ENCODE data around the gene MYL5. TPM values are rescaled to one million over a fixed set of nuclear protein-coding genes. Genes with fewer than 3 reads are reported as not detected.

MYL5 gene
- total RNA-seq, 1 experiment from 2014 or later: 29.8 TPM

DNA sequence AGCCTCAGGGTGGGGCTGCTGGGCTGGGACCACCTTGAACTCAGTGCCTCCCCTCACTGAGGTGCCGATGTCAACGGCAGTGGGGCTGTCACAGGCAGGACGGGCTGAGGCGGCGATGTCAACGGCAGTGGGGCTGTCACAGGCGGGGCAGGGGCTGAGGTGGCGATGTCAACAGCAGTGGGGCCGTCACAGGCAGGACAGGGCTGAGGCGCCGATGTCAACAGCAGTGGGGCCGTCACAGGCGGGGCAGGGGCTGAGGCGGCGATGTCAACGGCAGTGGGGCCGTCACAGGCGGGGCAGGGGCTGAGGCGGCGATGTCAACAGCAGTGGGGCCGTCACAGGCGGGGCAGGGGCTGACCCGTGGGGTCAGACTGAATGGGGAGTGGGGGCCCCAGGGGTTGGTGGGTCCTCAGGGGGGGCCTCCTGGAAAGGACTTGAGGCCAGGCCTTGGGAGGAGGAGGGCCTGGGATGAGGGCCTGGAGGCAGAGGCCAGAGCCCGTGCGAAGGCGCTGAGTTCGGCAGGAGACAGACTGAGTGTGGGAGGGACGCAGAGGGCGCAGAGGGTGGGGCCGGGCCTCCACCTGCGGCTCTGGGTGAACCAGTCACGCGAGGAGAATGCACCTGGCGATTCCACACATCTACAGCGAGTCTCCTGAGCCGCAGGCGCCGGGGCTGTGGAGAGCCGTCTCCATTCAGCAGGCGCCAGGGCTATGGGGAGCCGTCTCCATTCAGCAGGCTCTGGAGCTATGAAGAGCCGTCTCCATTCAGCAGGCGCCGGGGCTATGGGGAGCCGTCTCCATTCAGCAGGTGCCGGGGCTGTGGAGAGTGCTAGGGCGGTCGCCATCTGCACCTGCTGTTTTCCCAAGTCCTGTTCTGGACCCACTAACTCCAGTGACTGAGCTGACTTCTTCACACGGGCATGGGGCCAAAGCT, 23.1 kb upstream of the MYL5 start:
- CTCF ChIA-PET: no interaction called here
- POLR2A ChIA-PET (ENCODE audit: unreplicated experiment): no interaction called here
- Histone ChIP-seq H4K20me1 (ENCODE audit: insufficient read depth) (no peaks in the 10 kb centered on the region), H3K9me2 (ENCODE audit: insufficient read depth) (no peaks in the 10 kb centered on the region), H3K27ac (no peak overlapping the region), H3K79me2 (ENCODE audit: low read depth) (no peaks in the 10 kb centered on the region), H3F3A (ENCODE audit: insufficient read depth, low read depth) (no peaks in the 10 kb centered on the region), H2AFZ (no peak overlapping the region), H3K27me3 (ENCODE audit: insufficient read depth, low read depth) (peaks cover 76% of the 10 kb centered on the region), H3K9me3 (ENCODE audit: insufficient read depth, low read depth) (no peaks in the 10 kb centered on the region), H3K4me2 (no peak overlapping the region), H3K4me3 (no peak overlapping the region), H3K36me3 (ENCODE audit: low read depth) (no peaks in the 10 kb centered on the region), H3K4me1 (replicated peaks; ENCODE audit: insufficient read depth) (no peaks in the 10 kb centered on the region)
- intact Hi-C loops (cut with micrococcal nuclease; ENCODE audit: unreplicated experiment): no loop called here
- DNase-seq: no peak
- no TSS peak for BruUV-seq (replicated peaks)
- TF ChIP-seq, protein P1, sequence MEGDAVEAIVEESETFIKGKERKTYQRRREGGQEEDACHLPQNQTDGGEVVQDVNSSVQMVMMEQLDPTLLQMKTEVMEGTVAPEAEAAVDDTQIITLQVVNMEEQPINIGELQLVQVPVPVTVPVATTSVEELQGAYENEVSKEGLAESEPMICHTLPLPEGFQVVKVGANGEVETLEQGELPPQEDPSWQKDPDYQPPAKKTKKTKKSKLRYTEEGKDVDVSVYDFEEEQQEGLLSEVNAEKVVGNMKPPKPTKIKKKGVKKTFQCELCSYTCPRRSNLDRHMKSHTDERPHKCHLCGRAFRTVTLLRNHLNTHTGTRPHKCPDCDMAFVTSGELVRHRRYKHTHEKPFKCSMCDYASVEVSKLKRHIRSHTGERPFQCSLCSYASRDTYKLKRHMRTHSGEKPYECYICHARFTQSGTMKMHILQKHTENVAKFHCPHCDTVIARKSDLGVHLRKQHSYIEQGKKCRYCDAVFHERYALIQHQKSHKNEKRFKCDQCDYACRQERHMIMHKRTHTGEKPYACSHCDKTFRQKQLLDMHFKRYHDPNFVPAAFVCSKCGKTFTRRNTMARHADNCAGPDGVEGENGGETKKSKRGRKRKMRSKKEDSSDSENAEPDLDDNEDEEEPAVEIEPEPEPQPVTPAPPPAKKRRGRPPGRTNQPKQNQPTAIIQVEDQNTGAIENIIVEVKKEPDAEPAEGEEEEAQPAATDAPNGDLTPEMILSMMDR (conservative IDR thresholded peaks at IDR 0.05): no peak
- TF ChIP-seq EZH2 (IDR thresholded peaks at IDR 0.05; ENCODE audit: low read depth): no peak

DNA sequence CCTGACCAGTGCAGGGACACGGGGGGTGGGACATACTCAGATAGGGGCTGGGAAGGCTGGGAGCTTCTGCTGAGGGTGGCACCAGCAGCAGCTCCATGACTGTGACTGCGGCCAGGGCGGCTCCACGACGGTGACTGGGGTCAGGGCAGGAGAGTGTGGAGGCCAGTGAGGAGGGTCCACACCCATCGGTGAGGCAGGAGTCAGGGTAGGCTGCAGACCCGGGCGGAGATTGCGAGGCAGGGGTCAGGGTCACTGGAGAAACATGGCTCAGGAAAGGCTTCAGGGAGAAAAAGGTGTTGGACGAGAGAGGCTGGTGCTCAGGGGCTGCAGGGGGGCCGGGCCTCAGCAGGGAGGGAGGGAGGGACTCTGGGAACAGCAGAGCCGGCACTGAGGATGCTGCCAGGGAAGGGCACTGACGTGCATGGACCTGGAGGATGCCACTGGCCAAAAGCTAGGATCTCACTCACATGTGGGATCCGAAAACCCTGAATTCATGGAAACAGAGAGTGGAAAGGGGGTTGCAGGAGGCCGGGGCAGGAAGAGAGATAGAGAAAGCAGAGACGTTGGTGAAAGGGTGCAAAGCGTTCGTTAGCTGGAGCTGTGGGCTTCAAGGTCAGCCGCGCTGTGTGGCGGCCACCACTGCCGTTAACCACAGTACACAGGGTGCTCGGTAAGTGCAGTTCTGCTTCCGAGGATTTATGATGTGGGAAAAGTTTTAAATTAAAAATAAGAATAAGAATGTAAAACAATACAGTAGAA, 22.3 kb upstream of the MYL5 start:
- BruUV-seq (replicated peaks): no TSS peak
- TF ChIP-seq, protein P1 (conservative IDR thresholded peaks at IDR 0.05): no peak
- TF ChIP-seq EZH2 (IDR thresholded peaks at IDR 0.05; ENCODE audit: low read depth): no peak
- POLR2A ChIA-PET (ENCODE audit: unreplicated experiment): no interaction called here
- CTCF ChIA-PET: no interaction called here
- no peak overlapping the region for H3K27ac ChIP-seq
- no peak overlapping the region for H3K4me2 ChIP-seq
- no peaks in the 10 kb centered on the region for H4K20me1 ChIP-seq (ENCODE audit: insufficient read depth)
- peaks cover 68% of the 10 kb centered on the region for H3K27me3 ChIP-seq (ENCODE audit: insufficient read depth, low read depth)
- H3K79me2 ChIP-seq (ENCODE audit: low read depth): no peaks in the 10 kb centered on the region
- no peaks in the 10 kb centered on the region for H3F3A ChIP-seq (ENCODE audit: insufficient read depth, low read depth)
- no peaks in the 10 kb centered on the region for H3K36me3 ChIP-seq (ENCODE audit: low read depth)
- no peaks in the 10 kb centered on the region for H3K4me1 ChIP-seq (replicated peaks; ENCODE audit: insufficient read depth)
- no peaks in the 10 kb centered on the region for H3K9me2 ChIP-seq (ENCODE audit: insufficient read depth)
- no peak overlapping the region for H3K4me3 ChIP-seq
- no peaks in the 10 kb centered on the region for H3K9me3 ChIP-seq (ENCODE audit: insufficient read depth, low read depth)
- no peak for DNase-seq
- H2AFZ ChIP-seq: no peak overlapping the region
- intact Hi-C loops (cut with micrococcal nuclease; ENCODE audit: unreplicated experiment): no loop called here

DNA sequence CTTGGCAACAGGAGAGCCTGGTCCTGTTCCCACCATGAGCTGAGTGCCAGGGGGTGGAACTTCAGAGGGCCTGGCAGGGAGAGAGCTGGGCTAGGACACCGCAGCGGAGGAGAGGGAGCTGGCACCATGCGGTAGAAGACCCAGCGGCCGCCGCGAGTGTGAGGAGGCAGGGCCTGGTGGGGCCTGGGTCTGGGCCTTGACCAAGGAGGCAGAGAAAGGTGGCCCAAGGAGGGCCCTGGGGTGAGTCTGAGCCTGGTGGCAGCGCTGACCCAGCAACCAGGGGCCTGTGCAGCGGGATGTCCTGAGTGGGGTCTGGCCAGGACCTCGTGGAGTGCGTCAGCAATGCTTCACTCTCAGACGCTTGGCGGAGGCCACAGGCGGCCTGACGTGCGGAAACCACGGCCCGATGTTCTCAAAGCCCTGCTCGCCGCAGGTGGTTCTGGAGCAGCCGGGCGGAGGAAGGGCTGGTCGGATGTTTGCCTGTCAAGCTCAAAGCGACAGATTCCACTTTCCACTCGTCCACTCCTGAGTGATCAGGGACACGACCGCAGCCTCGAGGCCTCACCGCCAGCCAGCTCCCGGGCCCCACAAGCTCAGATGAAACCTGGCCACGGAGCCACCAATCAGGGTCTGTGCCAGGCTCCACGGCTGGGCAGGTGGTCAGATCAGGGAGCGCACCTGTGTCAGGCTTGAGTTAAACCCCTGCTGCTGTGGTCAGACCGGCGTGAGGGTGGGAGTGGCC, 21.1 kb upstream of the MYL5 start:
- no peak overlapping the region for H3K27ac ChIP-seq
- TF ChIP-seq EZH2 (IDR thresholded peaks at IDR 0.05; ENCODE audit: low read depth): no peak
- TF ChIP-seq, protein P1 (conservative IDR thresholded peaks at IDR 0.05): no peak
- BruUV-seq (replicated peaks): no TSS peak
- H3K27me3 ChIP-seq (ENCODE audit: insufficient read depth, low read depth): peaks cover 56% of the 10 kb centered on the region
- no peak overlapping the region for H2AFZ ChIP-seq
- H3K4me2 ChIP-seq: no peak overlapping the region
- ChIA-PET POLR2A (ENCODE audit: unreplicated experiment) (no interaction called here), CTCF (no interaction called here)
- no peaks in the 10 kb centered on the region for H3F3A ChIP-seq (ENCODE audit: insufficient read depth, low read depth)
- DNase-seq: no peak
- intact Hi-C loops (cut with micrococcal nuclease; ENCODE audit: unreplicated experiment): no loop called here
- no peak overlapping the region for H3K4me3 ChIP-seq
- no peaks in the 10 kb centered on the region for H3K79me2 ChIP-seq (ENCODE audit: low read depth)
- H4K20me1 ChIP-seq (ENCODE audit: insufficient read depth): no peaks in the 10 kb centered on the region
- no peaks in the 10 kb centered on the region for H3K36me3 ChIP-seq (ENCODE audit: low read depth)
- no peaks in the 10 kb centered on the region for H3K9me2 ChIP-seq (ENCODE audit: insufficient read depth)
- H3K9me3 ChIP-seq (ENCODE audit: insufficient read depth, low read depth): no peaks in the 10 kb centered on the region
- no peaks in the 10 kb centered on the region for H3K4me1 ChIP-seq (replicated peaks; ENCODE audit: insufficient read depth)

All from PC-9 (cell line).